COLO668 (cell line): ENCODE results near the gene RNPEPL1.
"Not testable (repeated sequence)": the region's sequence is repeated elsewhere in the genome, so short reads cannot be mapped to it uniquely, and the experiment has no call there.

ENCODE experiments used
- DNase-seq: peaks from one replicate; lab custom pipeline; 2025; ENCODE audit not compliant: unreplicated experiment; lab: John Stamatoyannopoulos, UW

The RNPEPL1 gene

GRCh38 chr2:240603081-240603835 lies 35.0 kb downstream of the RNPEPL1 start:
- no peak for DNase-seq

- DNase-seq, result no peak
These were observed 35.6 kb downstream of the RNPEPL1 start for GRCh38 chr2:240603846-240604245.

- peak; percentile 80 for DNase-seq
These were observed 36.1 kb downstream of the RNPEPL1 start for GRCh38 chr2:240604291-240604938.

GRCh38 chr2:240604939-240605716 lies 36.8 kb downstream of the RNPEPL1 start:
- DNase-seq, result peak; percentile 62

- DNase-seq, result no peak
These were observed 37.8 kb downstream of the RNPEPL1 start for GRCh38 chr2:240605867-240606743.

GRCh38 chr2:240611601-240612210 lies 43.4 kb downstream of the RNPEPL1 start:
- DNase-seq, result no peak

- DNase-seq, result no peak
These were observed 45.5 kb downstream of the RNPEPL1 start for GRCh38 chr2:240613781-240614180.

- DNase-seq, result no peak
These were observed 46.1 kb downstream of the RNPEPL1 start for GRCh38 chr2:240614391-240614790.

GRCh38 chr2:240615396-240615795 lies 47.1 kb downstream of the RNPEPL1 start:
- DNase-seq, result no peak

GRCh38 chr2:240615820-240616547 lies 47.7 kb downstream of the RNPEPL1 start:
- DNase-seq, result no peak

- DNase-seq, result not testable (repeated sequence)
These were observed 48.8 kb downstream of the RNPEPL1 start for GRCh38 chr2:240616860-240617666.

- DNase-seq, result no peak
These were observed 50.5 kb downstream of the RNPEPL1 start for GRCh38 chr2:240618776-240619175.

- no peak for DNase-seq
These were observed 51.3 kb downstream of the RNPEPL1 start for GRCh38 chr2:240619506-240620148.

- DNase-seq, result no peak
These were observed 52.0 kb downstream of the RNPEPL1 start for GRCh38 chr2:240620149-240620731.

- DNase-seq, result no peak
These were observed 52.6 kb downstream of the RNPEPL1 start for GRCh38 chr2:240620859-240621258.

- no peak for DNase-seq
These were observed 53.8 kb downstream of the RNPEPL1 start for GRCh38 chr2:240622060-240622411.

- no peak for DNase-seq
These were observed 54.4 kb downstream of the RNPEPL1 start for GRCh38 chr2:240622531-240623235.
